ENCODE results near the gene CAMK1D. TPM values are rescaled to one million over a fixed set of nuclear protein-coding genes. Genes with fewer than 3 reads are reported as not detected.

CAMK1D gene
- total and polyA plus RNA-seq, 2 experiments from 2014 or later = 4.6 to 7.2 TPM

GRCh38 chr10:12417331-12417730 is 68.0 kb downstream of the CAMK1D start (continued):
- TF ChIP-seq ZNF462 (CRISPR knock-in tag; IDR thresholded peaks at IDR 0.05) (no peak), STAT1 (IDR thresholded peaks at IDR 0.05; ENCODE audit: unreplicated experiment) (no peak), ZNF114 (CRISPR knock-in tag; IDR thresholded peaks at IDR 0.05) (no peak)

- no peaks in the 10 kb centered on the region; the same call in 1 of the 2 replicates for H3K9me2 ChIP-seq (ENCODE audit: insufficient read depth)
- Mint-ChIP-seq H3K36me3 (ENCODE audit: low read depth) (no peaks in the 10 kb centered on the region; the same call in 2 of the 3 replicates), H3K27me3 (ENCODE audit: insufficient read depth, low read depth, poor library complexity) (no peaks in the 10 kb centered on the region), H3K4me1 (no peaks in the 10 kb centered on the region), H3K9me3 (no peaks in the 10 kb centered on the region), H3K4me3 (no peak overlapping the region), H3K27ac (no peak overlapping the region)
- no peaks in the 10 kb centered on the region for H3K36me3 ChIP-seq (ENCODE audit: insufficient read depth)
- no peak overlapping the region for H3K27ac ChIP-seq (ENCODE audit: low read depth)
- no peaks in the 10 kb centered on the region; the same call in 1 of the 2 replicates for H4K20me1 ChIP-seq (replicated peaks; ENCODE audit: insufficient read depth)
- no peak overlapping the region for H3K4me3 ChIP-seq
- H3K79me2 ChIP-seq (replicated peaks; ENCODE audit: insufficient read depth) = no peaks in the 10 kb centered on the region
- no peak overlapping the region for H2AFZ ChIP-seq
- no peaks in the 10 kb centered on the region for H3K4me1 ChIP-seq (ENCODE audit: insufficient read depth)
- no peak for TF ChIP-seq EZH2 (IDR thresholded peaks at IDR 0.05; ENCODE audit: low read depth, unreplicated experiment)
- no peaks in the 10 kb centered on the region for H3K27me3 ChIP-seq (ENCODE audit: insufficient read depth)
- ATAC-seq (no peak), DNase-seq (ENCODE audit: low spot score) (no peak)
- H3F3A ChIP-seq (replicated peaks; ENCODE audit: low read depth) = no peaks in the 10 kb centered on the region
- no peak overlapping the region for H3K4me2 ChIP-seq
These were observed 68.7 kb downstream of the CAMK1D start for GRCh38 chr10:12418000-12418399.

GRCh38 chr10:12418725-12419261 is 69.4 kb downstream of the CAMK1D start:
- H3K4me3 ChIP-seq = no peak overlapping the region
- H3K27ac ChIP-seq (ENCODE audit: low read depth) = no peak overlapping the region
- Mint-ChIP-seq H3K36me3 (ENCODE audit: low read depth) (no peaks in the 10 kb centered on the region), H3K4me3 (no peak overlapping the region), H3K9me3 (no peaks in the 10 kb centered on the region), H3K27me3 (ENCODE audit: insufficient read depth, low read depth, poor library complexity) (peaks cover 1% of the 10 kb centered on the region), H3K27ac (no peak overlapping the region), H3K4me1 (no peaks in the 10 kb centered on the region)
- no peaks in the 10 kb centered on the region; the same call in 1 of the 2 replicates for H4K20me1 ChIP-seq (replicated peaks; ENCODE audit: insufficient read depth)
- ATAC-seq (no peak), DNase-seq (ENCODE audit: low spot score) (no peak)
- no peak overlapping the region for H2AFZ ChIP-seq
- no peaks in the 10 kb centered on the region for H3K4me1 ChIP-seq (ENCODE audit: insufficient read depth)
- no peaks in the 10 kb centered on the region for H3K79me2 ChIP-seq (replicated peaks; ENCODE audit: insufficient read depth)
- H3F3A ChIP-seq (replicated peaks; ENCODE audit: low read depth) = no peaks in the 10 kb centered on the region
- no peak overlapping the region for H3K4me2 ChIP-seq
- no peaks in the 10 kb centered on the region for H3K36me3 ChIP-seq (ENCODE audit: insufficient read depth)
- H3K27me3 ChIP-seq (ENCODE audit: insufficient read depth) = no peaks in the 10 kb centered on the region
- H3K9me2 ChIP-seq (ENCODE audit: insufficient read depth) = no peaks in the 10 kb centered on the region; the same call in 1 of the 2 replicates
- TF ChIP-seq ZNF114 (CRISPR knock-in tag; IDR thresholded peaks at IDR 0.05) (no peak), CREB1 (CRISPR knock-in tag; IDR thresholded peaks at IDR 0.05; ENCODE audit: low read depth) (no peak), REST (IDR thresholded peaks at IDR 0.05; ENCODE audit: unreplicated experiment) (no peak), STAT1 (IDR thresholded peaks at IDR 0.05; ENCODE audit: unreplicated experiment) (no peak), POLR2AphosphoS5 (IDR thresholded peaks at IDR 0.05; ENCODE audit: low read depth) (no peak), EZH2phosphoT487 (IDR thresholded peaks at IDR 0.05; ENCODE audit: unreplicated experiment) (no peak), EZH2 (IDR thresholded peaks at IDR 0.05; ENCODE audit: low read depth, unreplicated experiment) (no peak), JUNB (IDR thresholded peaks at IDR 0.05; ENCODE audit: unreplicated experiment) (no peak), NANOG (IDR thresholded peaks at IDR 0.05; ENCODE audit: borderline replicate concordance) (no peak), ZNF331 (CRISPR knock-in tag; IDR thresholded peaks at IDR 0.05; ENCODE audit: low read depth) (no peak)
